GM21737 (cell line): ENCODE results near the gene SMIM32.

Source experiments
- ATAC-seq: cut with Tn5 transposase; IDR thresholded peaks from one replicate; pipeline ENCODE4 v1.9.1; 2021; ENCODE audit warnings: mild to moderate bottlenecking, moderate library complexity; ENCODE audit not compliant: unreplicated experiment

SMIM32 gene

GRCh38 chr5:136208916-136209315 lies 16.0 kb upstream of the SMIM32 start:
- ATAC-seq, result no peak

DNA sequence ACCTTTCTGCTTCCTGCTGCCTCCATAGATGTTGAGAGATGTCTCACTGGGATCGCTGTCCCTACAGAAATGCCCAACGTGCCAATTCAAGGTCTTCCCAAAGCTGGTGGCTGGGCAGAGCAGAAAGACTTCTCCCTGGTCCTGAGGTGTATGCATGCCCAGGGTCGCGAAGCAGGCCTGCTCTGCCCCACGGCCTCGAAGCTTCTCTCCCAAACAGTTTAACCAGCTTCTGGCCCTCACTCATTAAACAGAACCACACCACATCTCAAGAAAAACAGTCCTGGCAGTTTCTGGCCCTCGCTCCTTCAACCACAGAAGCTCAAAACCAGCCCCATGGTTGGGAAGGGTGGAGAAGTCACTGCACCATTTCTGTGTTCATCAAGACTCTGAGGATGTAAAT lies 14.7 kb upstream of the SMIM32 start:
- ATAC-seq, result no peak

- no peak for ATAC-seq
Observed at GRCh38 chr5:136206361-136206760, 13.4 kb upstream of the SMIM32 start.

GRCh38 chr5:136205941-136206340 lies 13.0 kb upstream of the SMIM32 start:
- no peak for ATAC-seq

- no peak for ATAC-seq
Observed at GRCh38 chr5:136205061-136205702, 12.2 kb upstream of the SMIM32 start.

DNA sequence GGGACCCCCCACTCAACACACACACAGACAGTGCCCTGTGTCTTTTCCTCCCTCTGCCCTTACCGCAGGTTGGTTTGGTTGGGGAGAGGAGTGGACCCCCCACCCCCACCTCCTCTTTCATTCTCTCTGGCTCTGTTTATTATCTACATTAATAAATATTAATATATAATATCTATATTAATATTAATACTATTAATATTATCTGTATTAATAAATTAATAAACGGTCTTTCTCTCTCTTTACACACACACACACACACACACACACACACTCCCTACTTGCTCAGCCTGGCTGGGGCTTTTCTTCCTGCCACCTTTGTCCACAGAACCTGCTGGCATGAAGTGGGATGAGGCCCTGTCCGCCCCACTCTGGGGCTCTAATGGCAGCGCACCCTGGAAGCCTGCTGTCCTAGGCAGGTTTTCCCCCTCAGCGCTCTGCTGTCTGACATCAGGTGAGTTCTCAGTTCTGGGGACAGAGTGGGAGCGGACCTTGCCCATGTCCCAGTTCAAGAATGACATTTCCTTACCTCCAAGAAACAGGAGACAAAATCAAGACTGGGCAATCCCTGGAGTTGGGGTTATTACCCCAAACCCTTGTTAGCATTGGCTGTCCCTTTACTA lies 10.5 kb upstream of the SMIM32 start:
- ATAC-seq, result no peak

- ATAC-seq, result no peak
Observed at GRCh38 chr5:136202469-136203205, 9.7 kb upstream of the SMIM32 start.

DNA sequence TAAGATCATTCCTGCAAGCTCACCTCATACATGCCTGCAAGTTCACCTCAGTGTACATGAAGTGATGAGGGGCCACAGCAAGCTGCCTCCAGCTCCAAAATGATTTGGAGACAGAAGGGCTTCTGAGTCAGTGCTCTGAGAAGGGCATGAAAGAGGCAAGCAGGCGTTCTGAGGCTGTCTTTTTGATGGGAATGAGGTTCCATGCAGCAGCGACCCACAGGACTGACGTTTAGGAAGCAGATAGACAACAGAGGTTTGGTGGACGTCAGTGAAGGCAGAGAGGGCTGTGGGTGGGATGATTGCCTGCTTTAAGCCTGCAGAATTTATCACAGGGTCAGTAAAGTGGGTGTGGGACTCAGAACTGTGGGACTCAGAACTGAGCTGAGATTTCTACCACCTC lies 8.9 kb upstream of the SMIM32 start:
- ATAC-seq, result no peak

DNA sequence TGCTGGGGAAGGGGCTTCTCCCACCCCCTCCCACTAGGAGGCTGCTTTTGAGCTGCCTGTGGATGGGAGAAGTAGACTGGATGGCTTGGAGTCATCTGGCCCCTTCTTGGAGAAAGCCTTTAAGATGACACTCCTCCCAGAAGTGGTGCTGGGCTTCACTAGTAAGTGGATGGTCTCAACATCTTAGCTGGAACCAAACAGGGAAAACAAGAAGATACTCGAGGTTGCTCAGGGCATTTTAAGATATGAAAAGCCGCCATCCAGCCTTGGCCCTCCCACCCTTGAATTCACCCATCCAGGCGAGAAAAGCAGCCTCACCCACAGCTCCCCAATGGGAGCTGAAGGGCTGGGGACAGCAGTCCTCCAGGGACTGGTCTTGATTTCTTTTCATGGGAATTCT lies 7.8 kb upstream of the SMIM32 start:
- ATAC-seq, result no peak

- no peak for ATAC-seq
Observed at GRCh38 chr5:136200130-136200529, 7.2 kb upstream of the SMIM32 start.

- ATAC-seq, result no peak
Observed at GRCh38 chr5:136199408-136199807, 6.4 kb upstream of the SMIM32 start.

- ATAC-seq, result no peak
Observed at GRCh38 chr5:136198453-136198852, 5.5 kb upstream of the SMIM32 start.

DNA sequence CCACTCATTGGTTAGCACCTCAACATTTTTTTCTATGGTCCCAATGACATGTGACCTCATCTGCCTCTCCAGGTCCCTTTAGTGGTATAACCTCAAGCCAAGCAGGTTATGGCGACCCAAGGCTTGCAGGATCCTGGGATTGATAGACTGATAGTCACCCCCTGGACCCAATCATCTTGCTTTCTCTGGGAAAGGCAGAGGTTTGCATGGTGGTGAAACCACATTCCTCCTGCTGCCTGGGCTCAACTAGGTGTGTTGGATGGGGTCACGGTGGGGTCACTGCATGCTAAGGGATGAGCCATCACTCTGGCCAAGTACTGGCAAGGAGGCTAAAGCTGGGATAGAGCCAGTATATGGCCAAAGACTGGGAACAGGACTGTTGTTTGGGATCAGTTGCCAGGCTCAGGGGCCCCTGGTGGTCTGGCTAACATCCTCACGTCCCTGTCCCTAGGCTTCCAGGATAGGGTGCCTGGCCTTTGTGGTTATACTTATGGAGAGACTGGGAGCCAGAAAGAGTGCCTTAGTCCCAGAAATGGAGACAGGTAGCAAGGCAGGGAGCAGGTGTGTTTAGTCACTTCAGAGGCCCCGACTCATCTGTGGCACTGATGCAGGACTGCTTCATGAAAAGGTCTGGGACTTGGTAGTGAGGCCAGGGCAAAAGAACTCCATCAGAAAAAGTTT lies 4.6 kb upstream of the SMIM32 start:
- ATAC-seq, result no peak

DNA sequence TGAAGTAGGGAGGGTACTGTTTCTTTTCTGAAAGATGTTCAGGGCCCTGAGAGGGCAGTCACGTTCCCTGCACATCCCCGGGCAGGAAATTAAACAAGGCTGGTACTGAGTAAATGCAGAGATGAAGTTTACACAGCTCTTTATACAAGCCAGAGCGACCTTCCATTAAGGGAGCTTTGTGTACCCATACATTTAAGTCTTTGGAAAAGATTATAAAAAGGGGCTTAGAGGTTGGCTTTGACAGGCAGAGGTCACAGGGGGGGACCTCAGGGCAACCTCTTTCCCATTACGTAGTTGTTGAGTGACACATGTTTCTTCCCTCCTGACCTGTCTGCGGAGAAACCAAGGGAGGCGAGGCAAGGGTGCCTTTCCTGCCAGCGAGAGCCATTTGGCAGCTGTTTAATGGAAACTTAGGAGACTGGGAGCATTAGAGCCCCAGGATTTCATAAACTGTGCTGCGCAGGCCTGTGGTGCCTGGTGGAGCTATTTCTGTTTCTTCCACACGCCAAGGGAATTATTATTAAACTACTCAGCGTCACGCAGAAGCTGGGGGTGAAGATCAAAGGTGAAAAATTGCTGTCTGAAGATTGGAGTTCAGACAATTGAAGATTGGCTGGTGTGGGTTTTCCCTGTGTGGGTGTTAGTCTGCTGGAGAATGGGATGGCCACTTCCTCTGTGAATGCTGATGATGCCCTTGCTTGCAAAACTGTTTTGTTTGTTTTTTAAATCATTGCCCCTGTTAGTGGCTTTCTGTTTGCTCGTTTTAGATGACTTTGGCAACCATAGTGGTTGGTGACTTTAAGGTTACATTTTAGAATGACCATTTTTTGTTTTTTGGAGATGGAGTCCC lies 3.2 kb upstream of the SMIM32 start:
- ATAC-seq, result no peak

DNA sequence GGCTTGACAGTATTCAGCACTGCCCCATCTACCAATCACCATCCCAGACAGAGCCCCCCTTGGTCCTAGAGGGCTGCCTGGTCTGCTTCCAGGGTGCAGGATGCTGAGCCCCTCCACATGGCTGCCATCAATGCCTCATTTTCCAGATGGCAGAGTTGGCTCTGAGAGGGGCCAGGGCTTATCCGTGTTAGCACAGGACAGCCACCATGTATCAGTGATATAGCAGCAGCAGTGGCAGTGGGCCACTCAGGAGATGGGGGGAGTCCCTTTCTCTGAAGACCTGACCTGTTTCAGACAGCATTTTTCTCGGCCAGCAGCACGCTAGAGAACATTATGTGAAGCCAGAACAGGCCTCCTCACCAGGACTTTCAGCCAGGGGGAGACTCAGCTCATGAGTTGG lies 1.6 kb upstream of the SMIM32 start:
- no peak for ATAC-seq

DNA sequence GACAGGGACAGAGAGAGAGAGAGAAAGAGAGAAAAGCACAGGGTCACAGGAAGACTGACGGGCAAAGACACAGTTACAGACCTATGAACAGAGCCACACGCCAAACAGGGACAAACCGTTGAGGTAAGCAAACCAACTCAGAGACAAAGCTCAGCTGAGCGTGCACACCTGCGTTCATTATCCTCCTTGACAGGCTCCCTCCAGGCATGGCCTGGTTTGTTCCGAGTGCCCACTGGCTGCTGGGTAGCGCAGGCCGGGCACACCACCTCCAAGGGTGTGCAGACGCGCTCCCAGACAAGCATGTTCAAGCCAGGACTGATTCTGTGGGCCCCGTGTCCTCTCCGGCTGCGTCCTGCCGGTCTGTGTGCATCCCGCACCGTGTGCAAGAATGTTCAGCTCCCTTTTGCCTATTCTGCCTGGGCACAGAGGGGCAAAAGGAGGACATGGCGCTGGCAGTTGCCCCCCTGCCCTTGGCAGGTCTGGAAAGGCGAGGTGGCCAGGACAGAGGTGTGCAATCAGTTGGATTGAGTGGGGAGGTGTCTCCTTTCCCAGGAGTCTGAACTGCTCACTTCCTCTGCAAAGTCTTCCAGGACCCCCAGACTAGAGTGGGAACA lies 467 bp upstream of the SMIM32 start:
- no peak for ATAC-seq

- ATAC-seq, result no peak
Observed at GRCh38 chr5:136192015-136192525, 892 bp downstream of the SMIM32 start.

DNA sequence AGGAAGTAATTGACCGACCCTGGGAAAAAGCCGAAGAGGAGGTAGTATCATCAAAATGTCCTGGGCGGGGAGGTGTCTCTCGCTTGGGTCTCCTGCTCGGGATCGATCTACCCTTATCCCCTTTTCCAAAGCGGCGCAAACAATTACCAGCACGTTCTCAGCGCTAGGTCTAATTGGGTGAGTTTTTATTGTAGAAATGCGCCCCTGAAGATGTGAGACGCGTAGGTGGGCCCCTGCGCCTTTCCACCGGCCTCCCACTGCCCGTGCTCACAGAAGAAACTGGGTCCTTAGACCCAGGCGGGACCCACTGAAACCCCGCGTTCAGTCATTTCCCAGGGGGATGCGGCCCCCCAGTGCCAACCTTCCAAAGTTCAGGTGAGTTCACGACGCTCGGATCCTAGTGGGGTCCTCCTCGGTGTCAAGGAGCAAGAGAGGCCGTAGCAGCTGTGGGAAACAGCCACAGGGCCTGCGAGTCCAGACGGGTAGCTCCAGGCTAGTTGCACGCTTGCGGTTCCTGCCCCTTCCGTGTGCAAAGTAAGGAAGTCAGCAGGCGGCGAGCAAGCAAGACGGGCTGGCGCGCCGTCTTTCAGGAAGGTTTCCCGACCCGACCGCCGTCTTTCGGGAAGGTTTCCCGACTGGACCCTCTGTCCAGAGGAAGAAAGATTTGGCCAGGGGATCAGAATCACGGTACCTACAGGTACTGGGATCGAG lies 1.5 kb downstream of the SMIM32 start:
- ATAC-seq, result no peak

GRCh38 chr5:136190904-136191303 lies 2.1 kb downstream of the SMIM32 start:
- no peak for ATAC-seq
